Activated T-cell treated with anti-CD3 and anti-CD28 coated beads, Interleukin-2, amount 50 U/mL, for 24 hours (primary cell): Measurements from ENCODE around the gene POLR1F.

Experiments
- DNase-seq: peaks from one replicate; pipeline ENCODE4 v3.0.0-alpha.2; 2020
- H3K27ac Mint-ChIP-seq: 2 replicates; pipeline ENCODE4 v1.8.0; 2020; ENCODE audit warnings: mild to moderate bottlenecking, mixed read lengths
- H3K27me3 Mint-ChIP-seq: 2 replicates; pipeline ENCODE4 v1.8.0; 2020; ENCODE audit warnings: mixed read lengths
- H3K36me3 Mint-ChIP-seq: 2 replicates; pipeline ENCODE4 v1.8.0; 2020; ENCODE audit warnings: low read depth, mixed read lengths
- H3K4me1 Mint-ChIP-seq: 2 replicates; pipeline ENCODE4 v1.8.0; 2020; ENCODE audit warnings: low read depth, mixed read lengths
- H3K4me3 Mint-ChIP-seq: 2 replicates; pipeline ENCODE4 v1.8.0; 2020; ENCODE audit warnings: mild to moderate bottlenecking, moderate library complexity, mixed read lengths
- H3K9me3 Mint-ChIP-seq: 2 replicates; pipeline ENCODE4 v1.8.0; 2020; ENCODE audit warnings: mixed read lengths

Gene POLR1F

DNA sequence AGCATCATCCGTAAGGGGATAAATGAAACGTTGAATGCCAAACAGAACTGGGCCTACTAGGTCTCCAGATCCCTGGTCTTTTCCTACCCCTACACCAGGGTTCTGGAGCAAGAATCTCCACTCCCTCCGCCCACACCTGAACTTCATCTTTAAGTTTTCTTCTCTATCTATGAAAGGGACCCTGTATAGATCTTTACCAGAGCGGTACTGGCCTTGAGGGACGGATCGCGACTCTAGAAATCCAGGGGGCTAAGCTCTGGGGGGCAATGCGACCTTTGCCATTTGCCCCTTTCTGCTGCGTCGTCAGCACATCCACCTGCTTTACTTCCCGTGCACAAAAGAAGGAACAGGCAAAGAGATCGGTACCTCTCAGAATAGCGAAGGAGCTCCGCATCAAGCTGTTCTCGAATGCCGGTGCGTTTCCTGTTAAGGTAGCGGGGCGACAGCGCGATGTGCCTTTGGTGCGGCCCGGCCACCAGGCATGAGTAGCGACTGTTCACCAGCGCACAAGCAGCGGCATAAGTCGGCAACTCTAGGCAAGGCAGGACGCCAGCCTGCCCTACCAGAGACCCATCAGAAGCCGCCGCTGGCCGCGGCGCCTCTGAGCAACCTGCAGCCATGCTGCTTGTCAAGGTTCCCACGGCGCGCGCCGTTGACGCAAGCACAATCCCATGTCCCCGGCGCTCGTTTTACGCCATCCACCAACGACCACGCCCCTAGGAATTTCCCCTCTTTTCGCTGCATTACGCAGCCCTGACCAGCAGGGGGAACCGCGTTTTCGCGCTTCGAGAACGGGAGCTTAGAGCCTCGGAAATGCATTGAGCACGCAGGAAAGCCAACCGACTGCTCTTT is at the start of gene POLR1F:
Gene POLR1F (minus strand): TSS at position 641 of the 852 bp plus-strand sequence. CDS start 21 bp downstream, at position 620.
- H3K4me3 Mint-ChIP-seq, result peak within 1 kb of the TSS; percentile 97

GRCh38 chr7:19754521-19755116 is 45.8 kb upstream of the POLR1F start:
- Mint-ChIP-seq H3K27ac (no peak overlapping the region), H3K27me3 (peaks cover 6% of the 10 kb centered on the region), H3K4me1 (no peaks in the 10 kb centered on the region), H3K36me3 (no peaks in the 10 kb centered on the region), H3K4me3 (no peak overlapping the region), H3K9me3 (no peaks in the 10 kb centered on the region)
- DNase-seq, result no peak

More for the DNA sequence above, at the start of gene POLR1F:
- H3K36me3 Mint-ChIP-seq, result peaks cover 27% of the 10 kb centered on the region
- H3K27me3 Mint-ChIP-seq, result no peaks in the 10 kb centered on the region
- peak; percentile 98 for DNase-seq
- no peaks in the 10 kb centered on the region for H3K9me3 Mint-ChIP-seq
- H3K27ac Mint-ChIP-seq, result peak within 1 kb of the TSS; percentile 95
- H3K4me1 Mint-ChIP-seq, result peaks cover 47% of the 10 kb centered on the region

GRCh38 chr7:19752020-19752419 is 43.2 kb upstream of the POLR1F start:
- H3K9me3 Mint-ChIP-seq, result no peaks in the 10 kb centered on the region
- H3K27ac Mint-ChIP-seq, result no peak overlapping the region
- H3K27me3 Mint-ChIP-seq, result peaks cover 12% of the 10 kb centered on the region
- DNase-seq, result no peak
- no peak overlapping the region for H3K4me3 Mint-ChIP-seq
- H3K36me3 Mint-ChIP-seq, result no peaks in the 10 kb centered on the region
- H3K4me1 Mint-ChIP-seq, result no peaks in the 10 kb centered on the region

DNA sequence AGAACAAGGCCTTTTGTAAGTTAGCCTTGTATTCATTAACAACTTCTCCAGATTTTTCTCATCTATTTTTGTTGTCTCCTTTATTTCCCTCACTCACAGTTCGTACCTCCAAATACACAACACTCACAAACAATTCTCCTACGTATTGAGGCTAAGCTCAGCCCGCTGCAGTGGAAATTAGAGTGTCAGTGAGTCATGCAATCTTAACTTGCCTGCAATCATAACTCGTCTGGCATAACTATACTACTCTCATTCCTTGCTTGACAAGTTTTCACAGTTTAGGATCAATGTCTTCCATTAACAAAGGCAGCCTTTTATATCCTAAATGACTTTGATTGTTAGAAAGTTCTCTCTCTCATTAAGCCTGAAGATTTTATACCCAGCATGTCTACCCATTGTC is 40.8 kb upstream of the POLR1F start:
- Mint-ChIP-seq H3K27me3 (peaks cover 8% of the 10 kb centered on the region), H3K4me1 (no peaks in the 10 kb centered on the region), H3K4me3 (no peak overlapping the region), H3K9me3 (no peaks in the 10 kb centered on the region), H3K36me3 (no peaks in the 10 kb centered on the region), H3K27ac (no peak overlapping the region)
- DNase-seq, result no peak

GRCh38 chr7:19747740-19748339 is 39.0 kb upstream of the POLR1F start:
- no peaks in the 10 kb centered on the region for H3K4me1 Mint-ChIP-seq
- H3K27me3 Mint-ChIP-seq, result peaks cover 8% of the 10 kb centered on the region
- no peaks in the 10 kb centered on the region for H3K36me3 Mint-ChIP-seq
- no peak overlapping the region for H3K4me3 Mint-ChIP-seq
- DNase-seq, result no peak
- no peak overlapping the region for H3K27ac Mint-ChIP-seq
- H3K9me3 Mint-ChIP-seq, result no peaks in the 10 kb centered on the region

DNA sequence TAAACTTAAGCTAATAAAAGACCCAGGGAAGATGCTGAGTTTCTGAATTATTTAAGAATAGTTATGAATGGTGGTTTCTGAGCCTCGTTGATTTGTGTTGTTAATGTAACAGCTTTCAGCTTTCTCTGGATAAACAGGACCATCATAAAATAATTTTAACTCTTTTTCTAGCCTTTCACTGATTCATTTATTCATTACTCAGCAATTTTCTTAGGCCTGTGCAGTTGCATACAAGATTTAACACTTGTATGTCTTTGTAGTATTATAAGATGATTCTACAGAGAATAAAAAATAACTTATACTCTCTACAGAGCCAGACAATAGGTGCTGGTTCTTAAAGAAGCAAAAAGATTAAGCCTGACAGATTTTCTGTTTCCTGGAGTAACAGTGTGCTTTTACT is 35.2 kb upstream of the POLR1F start:
- Mint-ChIP-seq H3K9me3 (no peaks in the 10 kb centered on the region), H3K4me1 (no peaks in the 10 kb centered on the region), H3K4me3 (no peak overlapping the region), H3K27me3 (peaks cover 11% of the 10 kb centered on the region), H3K36me3 (no peaks in the 10 kb centered on the region), H3K27ac (no peak overlapping the region)
- no peak for DNase-seq

GRCh38 chr7:19728716-19729115 is 19.9 kb upstream of the POLR1F start:
- Mint-ChIP-seq H3K9me3 (no peaks in the 10 kb centered on the region), H3K36me3 (no peaks in the 10 kb centered on the region), H3K4me1 (no peaks in the 10 kb centered on the region), H3K4me3 (no peak overlapping the region), H3K27ac (no peak overlapping the region), H3K27me3 (peaks cover 27% of the 10 kb centered on the region)
- no peak for DNase-seq

GRCh38 chr7:19725770-19726169 is 16.9 kb upstream of the POLR1F start:
- no peak for DNase-seq
- H3K27me3 Mint-ChIP-seq, result peaks cover 21% of the 10 kb centered on the region

GRCh38 chr7:19715499-19715898 is 6.7 kb upstream of the POLR1F start:
- H3K9me3 Mint-ChIP-seq, result no peaks in the 10 kb centered on the region
- H3K4me3 Mint-ChIP-seq, result no peak overlapping the region
- DNase-seq, result no peak
- no peaks in the 10 kb centered on the region for H3K4me1 Mint-ChIP-seq
- no peaks in the 10 kb centered on the region for H3K36me3 Mint-ChIP-seq
- H3K27ac Mint-ChIP-seq, result no peak overlapping the region
- H3K27me3 Mint-ChIP-seq, result peaks cover 4% of the 10 kb centered on the region

More at GRCh38 chr7:19725770-19726169, 16.9 kb upstream of the POLR1F start:
- no peaks in the 10 kb centered on the region for H3K9me3 Mint-ChIP-seq
- no peak overlapping the region for H3K27ac Mint-ChIP-seq
- no peaks in the 10 kb centered on the region for H3K36me3 Mint-ChIP-seq
- no peak overlapping the region for H3K4me3 Mint-ChIP-seq
- no peaks in the 10 kb centered on the region for H3K4me1 Mint-ChIP-seq

DNA sequence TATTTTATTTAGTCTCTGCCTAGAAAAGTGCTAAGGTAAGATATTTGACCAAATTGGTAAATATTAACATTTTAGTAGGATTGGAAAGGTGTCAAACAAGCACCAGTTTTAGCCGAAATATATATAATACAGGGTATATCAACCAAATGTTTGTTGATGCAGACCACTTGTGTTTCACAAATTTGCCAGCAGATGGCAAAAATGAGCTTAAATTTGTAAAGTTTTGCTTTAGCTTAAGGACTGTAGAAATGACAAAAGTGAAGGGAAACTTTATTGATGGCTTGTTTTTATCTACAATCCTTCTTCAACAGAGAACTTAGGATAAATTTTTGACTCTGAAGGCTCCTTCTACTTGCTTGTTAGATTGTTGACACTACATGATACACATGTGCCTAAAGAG is 4.8 kb upstream of the POLR1F start:
- H3K9me3 Mint-ChIP-seq, result no peaks in the 10 kb centered on the region
- H3K27ac Mint-ChIP-seq, result no peak overlapping the region
- no peak for DNase-seq
- no peaks in the 10 kb centered on the region for H3K27me3 Mint-ChIP-seq
- peaks cover 2% of the 10 kb centered on the region for H3K36me3 Mint-ChIP-seq
- peaks cover 12% of the 10 kb centered on the region for H3K4me1 Mint-ChIP-seq
- H3K4me3 Mint-ChIP-seq, result no peak overlapping the region

- DNase-seq, result no peak
- Mint-ChIP-seq H3K4me3 (peak overlapping the region; percentile 97), H3K27me3 (no peaks in the 10 kb centered on the region), H3K36me3 (peaks cover 21% of the 10 kb centered on the region), H3K9me3 (no peaks in the 10 kb centered on the region), H3K4me1 (peaks cover 47% of the 10 kb centered on the region), H3K27ac (peak overlapping the region; percentile 95)
Measured at GRCh38 chr7:19709249-19709578, 377 bp upstream of the POLR1F start.

GRCh38 chr7:19707240-19707639 is 1.6 kb downstream of the POLR1F start:
- Mint-ChIP-seq H3K4me1 (peaks cover 47% of the 10 kb centered on the region), H3K9me3 (no peaks in the 10 kb centered on the region), H3K36me3 (peaks cover 41% of the 10 kb centered on the region), H3K4me3 (peak overlapping the region; percentile 97), H3K27ac (peak overlapping the region; percentile 95), H3K27me3 (no peaks in the 10 kb centered on the region)
- DNase-seq, result no peak

DNA sequence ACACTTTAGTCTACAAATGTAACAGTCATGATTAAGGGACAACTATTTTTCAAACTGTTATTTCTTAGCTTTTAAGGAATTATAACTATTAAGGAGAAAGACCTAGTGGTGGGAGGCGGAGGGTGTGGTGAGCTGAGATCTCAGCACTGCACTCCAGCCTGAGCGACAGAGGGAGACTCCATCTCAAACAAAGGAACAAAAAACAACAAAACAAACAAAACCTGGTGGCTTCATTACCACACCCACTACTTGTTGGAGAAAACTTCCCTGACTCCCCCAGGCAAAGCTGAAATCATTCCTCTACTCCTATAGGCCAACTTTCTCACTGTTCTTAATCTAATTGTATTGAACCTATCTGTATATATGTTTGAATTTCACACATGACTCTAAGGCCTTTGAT is 3.2 kb downstream of the POLR1F start:
- H3K27me3 Mint-ChIP-seq, result no peaks in the 10 kb centered on the region
- peaks cover 55% of the 10 kb centered on the region for H3K36me3 Mint-ChIP-seq
- H3K4me3 Mint-ChIP-seq, result no peak overlapping the region
- no peak overlapping the region for H3K27ac Mint-ChIP-seq
- H3K9me3 Mint-ChIP-seq, result no peaks in the 10 kb centered on the region
- H3K4me1 Mint-ChIP-seq, result peaks cover 51% of the 10 kb centered on the region
- DNase-seq, result no peak

GRCh38 chr7:19701471-19701870 is 7.4 kb downstream of the POLR1F start:
- Mint-ChIP-seq H3K36me3 (peaks cover 78% of the 10 kb centered on the region), H3K27ac (no peak overlapping the region), H3K4me1 (peaks cover 23% of the 10 kb centered on the region), H3K4me3 (no peak overlapping the region), H3K27me3 (no peaks in the 10 kb centered on the region), H3K9me3 (no peaks in the 10 kb centered on the region)
- DNase-seq, result no peak

DNA sequence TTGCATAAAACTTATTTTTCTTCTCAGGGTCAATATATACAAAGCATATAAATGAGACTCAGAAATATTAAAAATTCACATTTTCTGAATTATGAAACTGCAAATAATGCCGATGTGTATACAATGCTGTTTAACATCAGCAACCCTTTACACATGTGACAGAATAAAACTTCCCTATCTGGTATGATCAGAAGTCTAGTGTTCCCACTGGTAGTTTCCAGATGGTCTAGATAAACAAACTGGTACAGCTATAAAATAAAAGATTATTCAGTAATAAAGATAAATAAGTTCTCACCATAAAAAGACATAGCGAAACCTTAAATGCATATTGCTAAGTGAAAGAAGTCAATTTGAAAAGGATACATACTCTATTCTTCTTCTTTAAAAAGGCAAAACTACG is 7.9 kb downstream of the POLR1F start:
- H3K4me3 Mint-ChIP-seq, result no peak overlapping the region
- H3K27ac Mint-ChIP-seq, result no peak overlapping the region
- peaks cover 82% of the 10 kb centered on the region for H3K36me3 Mint-ChIP-seq
- no peak for DNase-seq
- H3K4me1 Mint-ChIP-seq, result peaks cover 17% of the 10 kb centered on the region
- no peaks in the 10 kb centered on the region for H3K9me3 Mint-ChIP-seq
- no peaks in the 10 kb centered on the region for H3K27me3 Mint-ChIP-seq
